CD14-positive monocyte (primary cell): ENCODE data around the gene CMTR1. TPM values are rescaled to one million over a fixed set of nuclear protein-coding genes. Genes with fewer than 3 reads are reported as not detected.

ENCODE experiments used
- DNase-seq, 3 donors: peaks; one replicate each; pipeline ENCODE4 v3.0.0-alpha.2; 2011 to 2022
- H2AFZ ChIP-seq: 2 replicates; pipeline ENCODE4 v1.6.0; 2012; ENCODE audit warnings: mild to moderate bottlenecking, low read depth, low read length, inconsistent platforms; ENCODE audit not compliant: insufficient read depth, poor library complexity, severe bottlenecking
- H3K27ac ChIP-seq, 2 donors: 1 replicate in 1 of 2; 2 replicates in 1 of 2; pipeline ENCODE4 v1.5.1; 2012 to 2013; ENCODE audit warnings: low read length in 2 of 2, control low read depth in 1 of 2, inconsistent platforms in 1 of 2, low read depth in 1 of 2, mild to moderate bottlenecking in 1 of 2
- H3K27me3 ChIP-seq, 2 donors: one replicate each; pipeline versions ENCODE4 v1.6.0 to v1.6.1; 2011 to 2013; ENCODE audit warnings: low read length in 2 of 2; ENCODE audit not compliant: control insufficient read depth in 2 of 2, insufficient read depth in 2 of 2
- H3K36me3 ChIP-seq, 2 donors: replicated peaks in 1 of 2; 1 replicate in 1 of 2; 2 replicates in 1 of 2; pipeline versions ENCODE4 v1.5.1 to v1.6.1; 2012 to 2013; ENCODE audit warnings: low read length in 2 of 2, control low read depth in 1 of 2, inconsistent platforms in 1 of 2, mild to moderate bottlenecking in 1 of 2; ENCODE audit not compliant: insufficient read depth in 2 of 2, control insufficient read depth in 1 of 2
- H3K4me1 ChIP-seq, 2 donors: 1 replicate in 1 of 2; 2 replicates in 1 of 2; pipeline versions ENCODE4 v1.5.1 to v1.6.1; 2012 to 2013; ENCODE audit warnings: low read length in 2 of 2, control low read depth in 1 of 2, inconsistent platforms in 1 of 2, mild to moderate bottlenecking in 1 of 2, moderate library complexity in 1 of 2; ENCODE audit not compliant: insufficient read depth in 2 of 2, control insufficient read depth in 1 of 2
- H3K4me2 ChIP-seq: replicated peaks from 2 replicates; pipeline ENCODE3; 2012; ENCODE audit warnings: low read length, moderate library complexity, mild to moderate bottlenecking; ENCODE audit not compliant: poor library complexity, severe bottlenecking; ENCODE audit errors: extremely low read depth
- H3K4me3 ChIP-seq, 3 experiments: fragments of 200-600 bp in 1 of 3; sonication (generic) in 1 of 3; replicated peaks in 1 of 3; 1 replicate in 2 of 3; 2 replicates in 1 of 3; pipeline ENCODE4 v1.5.1; 2011 to 2013; ENCODE audit warnings: low read length in 3 of 3, mild to moderate bottlenecking in 3 of 3, control low read depth in 2 of 3, low read depth in 2 of 3, inconsistent platforms in 1 of 3, moderate library complexity in 1 of 3
- H3K79me2 ChIP-seq: 2 replicates; pipeline ENCODE4 v1.6.0; 2012; ENCODE audit warnings: mild to moderate bottlenecking, control low read depth, inconsistent platforms, low read length, moderate library complexity; ENCODE audit not compliant: insufficient read depth
- H3K9ac ChIP-seq: 2 replicates; pipeline ENCODE4 v1.6.0; 2017; ENCODE audit warnings: low read length, mild to moderate bottlenecking; ENCODE audit not compliant: insufficient read depth, poor library complexity, severe bottlenecking
- H3K9me3 ChIP-seq, 2 donors: replicated peaks in 1 of 2; 1 replicate in 1 of 2; 2 replicates in 1 of 2; pipeline versions ENCODE4 v1.5.1 to v1.6.1; 2012 to 2013; ENCODE audit warnings: low read length in 2 of 2, control low read depth in 1 of 2; ENCODE audit not compliant: control insufficient read depth in 1 of 2, insufficient read depth in 1 of 2
- H4K20me1 ChIP-seq: 2 replicates; pipeline ENCODE4 v1.6.0; 2012; ENCODE audit warnings: mild to moderate bottlenecking, low read length, control low read depth, moderate library complexity; ENCODE audit not compliant: insufficient read depth
- H3K27ac Mint-ChIP-seq, 7 donors: one replicate each; pipeline ENCODE4 v1.8.0; 2020; ENCODE audit warnings: mild to moderate bottlenecking in 7 of 7, mixed read lengths in 7 of 7, moderate library complexity in 6 of 7, inconsistent platforms in 2 of 7
- H3K27me3 Mint-ChIP-seq, 3 donors: one replicate each; pipeline ENCODE4 v1.8.0; 2021 to 2022; ENCODE audit warnings: low read depth in 3 of 3, mild to moderate bottlenecking in 3 of 3, mixed read lengths in 3 of 3, moderate library complexity in 3 of 3, inconsistent platforms in 1 of 3
- H3K36me3 Mint-ChIP-seq, 2 donors: one replicate each; pipeline ENCODE4 v1.8.0; 2020; ENCODE audit warnings: mixed read lengths in 2 of 2, inconsistent platforms in 1 of 2, mild to moderate bottlenecking in 1 of 2
- H3K4me1 Mint-ChIP-seq: one replicate; pipeline ENCODE4 v1.8.0; 2020; ENCODE audit warnings: mild to moderate bottlenecking, mixed read lengths
- H3K4me3 Mint-ChIP-seq, 2 donors: one replicate each; pipeline ENCODE4 v1.8.0; 2020; ENCODE audit warnings: mild to moderate bottlenecking in 2 of 2, mixed read lengths in 2 of 2, moderate library complexity in 1 of 2
- H3K9me3 Mint-ChIP-seq, 7 donors: one replicate each; pipeline ENCODE4 v1.8.0; 2020 to 2022; ENCODE audit warnings: mixed read lengths in 7 of 7, mild to moderate bottlenecking in 6 of 7, moderate library complexity in 6 of 7, inconsistent platforms in 2 of 7
- WGBS: methylation state at CpG from one replicate; pipeline ENCODE4 v1.1.5; 2013; ENCODE audit warnings: missing lambda C conversion rate; ENCODE audit not compliant: insufficient coverage; 5-methylcytosine and 5-hydroxymethylcytosine counted together
- intact Hi-C, 2 donors: fragments of 100-400 bp; cut with micrococcal nuclease; formaldehyde crosslinking; loops; one replicate each; pipeline versions ENCODE4 v1.15.0 to v1.15.1; 2023
- polyA plus RNA-seq, 3 donors: library from polyadenylated mRNA; depleted of rRNA in 1 of 3; unstranded in 2 of 3; stranded (reverse) in 1 of 3; fragments of 300-500 nt in 2 of 3; fragments of >200 nt in 1 of 3; fragmentation: Illumina TruSeq in 2 of 3; gene quantifications; 1 replicate in 2 of 3; 2 replicates in 1 of 3; pipeline ENCODE4 v1.2.3, GENCODE V29; 2012 to 2021
- TF ChIP-seq, protein P1 (sequence below): fragments of 200-600 bp; IDR thresholded peaks from one replicate; pipeline ENCODE4 v1.8.0; 2022; ENCODE audit warnings: antibody characterized with exemption, mild to moderate bottlenecking

Gene CMTR1
- polyA plus RNA-seq, 3 donors: 12.0 to 32.3 (median 15.3) TPM

DNA sequence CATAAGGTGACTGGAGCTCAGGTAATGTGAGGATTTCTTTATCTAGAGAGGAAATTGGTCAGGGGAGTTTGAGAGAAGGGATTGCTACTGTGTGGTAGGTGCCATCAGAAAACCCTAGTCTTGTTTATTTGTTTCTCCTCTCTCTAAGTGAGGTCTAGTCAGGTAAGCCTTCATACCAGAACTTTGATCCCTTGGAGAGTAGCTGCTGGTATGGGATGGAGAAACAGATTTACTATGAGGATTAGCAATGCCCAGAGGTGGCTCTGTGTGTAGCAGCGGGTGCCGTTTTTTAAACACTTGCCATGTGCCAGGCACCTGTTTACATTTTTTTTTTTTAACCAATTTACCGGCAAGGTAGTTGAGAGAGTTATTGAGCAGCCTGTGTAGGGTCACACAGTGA is 19.5 kb downstream of the CMTR1 start:
- Histone ChIP-seq H2AFZ (no peak overlapping the region), H4K20me1 (peaks cover 4% of the 10 kb centered on the region), H3K4me3 (no peak overlapping the region), H3K79me2 (no peaks in the 10 kb centered on the region), H3K4me2 (no peak overlapping the region), H3K9ac (no peak overlapping the region), H3K27ac (no peak overlapping the region), H3K9me3 (no peaks in the 10 kb centered on the region), H3K36me3 (peaks cover 91 to 100% of the 10 kb centered on the region in 2 donors), H3K4me1 (no peaks in the 10 kb centered on the region), H3K27me3 (no peaks in the 10 kb centered on the region)
- Mint-ChIP-seq H3K36me3 (peaks cover 92 to 94% of the 10 kb centered on the region in 2 donors), H3K27ac (peak overlapping the region in 2 of 7 donors; percentile 68 to 77), H3K27me3 (peaks cover 0 to 2% (median 0%) of the 10 kb centered on the region in 3 donors), H3K4me3 (no peak overlapping the region), H3K9me3 (peaks cover 0 to 2% (median 0%) of the 10 kb centered on the region in 7 donors), H3K4me1 (peaks cover 9% of the 10 kb centered on the region)
- intact Hi-C loops: no loop called here
- no peak for DNase-seq
- TF ChIP-seq, protein P1, sequence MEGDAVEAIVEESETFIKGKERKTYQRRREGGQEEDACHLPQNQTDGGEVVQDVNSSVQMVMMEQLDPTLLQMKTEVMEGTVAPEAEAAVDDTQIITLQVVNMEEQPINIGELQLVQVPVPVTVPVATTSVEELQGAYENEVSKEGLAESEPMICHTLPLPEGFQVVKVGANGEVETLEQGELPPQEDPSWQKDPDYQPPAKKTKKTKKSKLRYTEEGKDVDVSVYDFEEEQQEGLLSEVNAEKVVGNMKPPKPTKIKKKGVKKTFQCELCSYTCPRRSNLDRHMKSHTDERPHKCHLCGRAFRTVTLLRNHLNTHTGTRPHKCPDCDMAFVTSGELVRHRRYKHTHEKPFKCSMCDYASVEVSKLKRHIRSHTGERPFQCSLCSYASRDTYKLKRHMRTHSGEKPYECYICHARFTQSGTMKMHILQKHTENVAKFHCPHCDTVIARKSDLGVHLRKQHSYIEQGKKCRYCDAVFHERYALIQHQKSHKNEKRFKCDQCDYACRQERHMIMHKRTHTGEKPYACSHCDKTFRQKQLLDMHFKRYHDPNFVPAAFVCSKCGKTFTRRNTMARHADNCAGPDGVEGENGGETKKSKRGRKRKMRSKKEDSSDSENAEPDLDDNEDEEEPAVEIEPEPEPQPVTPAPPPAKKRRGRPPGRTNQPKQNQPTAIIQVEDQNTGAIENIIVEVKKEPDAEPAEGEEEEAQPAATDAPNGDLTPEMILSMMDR: no peak
- WGBS: 100% methylated on average over 1 of the region's 3 CpGs

GRCh38 chr6:37454420-37455140 is 21.6 kb downstream of the CMTR1 start:
- Histone ChIP-seq H3K36me3 (peaks cover 95 to 100% of the 10 kb centered on the region in 2 donors), H2AFZ (no peak overlapping the region), H3K4me3 (no peak overlapping the region), H3K4me1 (no peaks in the 10 kb centered on the region), H3K27ac (no peak overlapping the region), H3K4me2 (no peak overlapping the region), H3K9me3 (no peaks in the 10 kb centered on the region), H3K27me3 (no peaks in the 10 kb centered on the region), H3K9ac (no peak overlapping the region), H4K20me1 (peaks cover 4% of the 10 kb centered on the region), H3K79me2 (no peaks in the 10 kb centered on the region)
- H3K36me3 Mint-ChIP-seq: peaks cover 94 to 96% of the 10 kb centered on the region in 2 donors
- TF ChIP-seq, protein P1: no peak
- WGBS: 94% methylated on average over 7 of the region's 8 CpGs
- no peaks in the 10 kb centered on the region for H3K27me3 Mint-ChIP-seq
- intact Hi-C loops: no loop called here
- no peak for DNase-seq
- peaks cover 9% of the 10 kb centered on the region for H3K4me1 Mint-ChIP-seq
- H3K4me3 Mint-ChIP-seq: no peak overlapping the region
- no peak overlapping the region for H3K27ac Mint-ChIP-seq
- peaks cover 0 to 2% (median 0%) of the 10 kb centered on the region in 7 donors for H3K9me3 Mint-ChIP-seq
